HepG2 (cell line): ENCODE data around the gene ZFP36L2. TPM values are rescaled to one million over a fixed set of nuclear protein-coding genes. Genes with fewer than 3 reads are reported as not detected.

Experiments
- CHCHD3 ChIP-seq: sonication (generic); formaldehyde crosslinking; IDR thresholded peaks from 2 replicates; pipeline ENCODE4 v1.8.0; 2022; ENCODE audit warnings: mild to moderate bottlenecking, missing genetic modification reagents, moderate library complexity
- GTF2F1 ChIP-seq: fragments of 150-350 bp; IDR thresholded peaks from 2 replicates; pipeline ENCODE4 v1.6.1; 2014; ENCODE audit warnings: low read length
- HNF4A ChIP-seq: sonication (generic); formaldehyde crosslinking; IDR thresholded peaks from 2 replicates; pipeline ENCODE4 v1.4.0; 2020; ENCODE audit warnings: missing genetic modification reagents
- MXD4 ChIP-seq: IDR thresholded peaks from 2 replicates; pipeline ENCODE4 v1.6.1; 2016; ENCODE audit warnings: mild to moderate bottlenecking, missing biosample characterization, missing genetic modification reagents
- RARG ChIP-seq: sonication (generic); formaldehyde crosslinking; IDR thresholded peaks from 2 replicates; pipeline ENCODE4 v1.4.0; 2020; ENCODE audit warnings: low read depth, mild to moderate bottlenecking, missing genetic modification reagents
- SMAD3 ChIP-seq: sonication (generic); formaldehyde crosslinking; IDR thresholded peaks from 2 replicates; pipeline ENCODE4 v1.4.0; 2020; ENCODE audit warnings: missing genetic modification reagents
- ZNF12 ChIP-seq: sonication (generic); formaldehyde crosslinking; IDR thresholded peaks from 2 replicates; pipeline ENCODE4 v1.5.0; 2020; ENCODE audit warnings: missing genetic modification reagents
- ZNF143 ChIP-seq: sonication (generic); formaldehyde crosslinking; IDR thresholded peaks from 2 replicates; pipeline ENCODE4 v1.4.0; 2020; ENCODE audit warnings: missing genetic modification reagents
- ZNF350 ChIP-seq: sonication (generic); formaldehyde crosslinking; IDR thresholded peaks from 2 replicates; pipeline ENCODE4 v1.4.0; 2020; ENCODE audit warnings: mild to moderate bottlenecking, low read depth, missing genetic modification reagents, borderline replicate concordance
- ZNF644 ChIP-seq: IDR thresholded peaks from 2 replicates; pipeline ENCODE4 v1.6.1; 2016; ENCODE audit warnings: low read depth
- ZNF672 ChIP-seq: sonication (generic); formaldehyde crosslinking; IDR thresholded peaks from 2 replicates; pipeline ENCODE4 v1.8.1; 2022; ENCODE audit warnings: missing genetic modification reagents
- ZNF772 ChIP-seq: sonication (generic); formaldehyde crosslinking; IDR thresholded peaks from 2 replicates; pipeline ENCODE4 v1.5.0; 2020; ENCODE audit warnings: mild to moderate bottlenecking, missing genetic modification reagents
- ZNF850 ChIP-seq: sonication (generic); formaldehyde crosslinking; conservative IDR thresholded peaks from 2 replicates; pipeline ENCODE4 v1.9.0; 2021; ENCODE audit warnings: mild to moderate bottlenecking, missing genetic modification reagents
- polyA plus RNA-seq, 8 experiments: library from polyadenylated mRNA; depleted of rRNA in 3 of 8; stranded (reverse) in 7 of 8; unstranded in 1 of 8; fragments of >200 nt; fragmentation: Illumina TruSeq in 4 of 8; extraction: Trizol in 4 of 8; gene quantifications; 2 replicates each; pipeline versions ENCODE4 v1.2.1 to v1.2.3, GENCODE V29; 2011 to 2016; ENCODE audit warnings: low read depth in 4 of 8, missing spikeins in 1 of 8, mixed read lengths in 1 of 8; ENCODE audit not compliant: insufficient read depth in 1 of 8
- total RNA-seq, 5 experiments: library from RNA; depleted of rRNA; stranded (reverse); fragments of >200 nt; fragmentation: Illumina TruSeq; extraction: Trizol; gene quantifications; 2 replicates each; pipeline ENCODE4 v1.2.3, GENCODE V29; 2016; ENCODE audit warnings: low read depth in 1 of 5
- TF ChIP-seq, protein P1 (sequence below): sonication (generic); formaldehyde crosslinking; IDR thresholded peaks from one replicate; pipeline ENCODE4 v1.5.1; 2020; ENCODE audit warnings: mild to moderate bottlenecking, missing genetic modification reagents; ENCODE audit errors: not compliant biosample characterization
- TF ChIP-seq, protein P2 (sequence below): IDR thresholded peaks from 2 replicates; pipeline ENCODE4 v1.6.1; 2016
- TF ChIP-seq, protein P3 (sequence below): sonication (generic); formaldehyde crosslinking; IDR thresholded peaks from 2 replicates; pipeline ENCODE4 v1.8.0; 2022; ENCODE audit warnings: mild to moderate bottlenecking, missing genetic modification reagents, borderline replicate concordance
- TF ChIP-seq, protein P4 (sequence below): sonication (generic); formaldehyde crosslinking; IDR thresholded peaks from 2 replicates; pipeline ENCODE4 v1.5.1; 2020; ENCODE audit warnings: missing genetic modification reagents, mild to moderate bottlenecking, borderline replicate concordance

The ZFP36L2 gene
- total and polyA plus RNA-seq, 2 of the 13 experiments (the other 11 are each of a cell fraction or from before 2014, with no cell fraction given): 11.2 to 21.8 TPM

DNA sequence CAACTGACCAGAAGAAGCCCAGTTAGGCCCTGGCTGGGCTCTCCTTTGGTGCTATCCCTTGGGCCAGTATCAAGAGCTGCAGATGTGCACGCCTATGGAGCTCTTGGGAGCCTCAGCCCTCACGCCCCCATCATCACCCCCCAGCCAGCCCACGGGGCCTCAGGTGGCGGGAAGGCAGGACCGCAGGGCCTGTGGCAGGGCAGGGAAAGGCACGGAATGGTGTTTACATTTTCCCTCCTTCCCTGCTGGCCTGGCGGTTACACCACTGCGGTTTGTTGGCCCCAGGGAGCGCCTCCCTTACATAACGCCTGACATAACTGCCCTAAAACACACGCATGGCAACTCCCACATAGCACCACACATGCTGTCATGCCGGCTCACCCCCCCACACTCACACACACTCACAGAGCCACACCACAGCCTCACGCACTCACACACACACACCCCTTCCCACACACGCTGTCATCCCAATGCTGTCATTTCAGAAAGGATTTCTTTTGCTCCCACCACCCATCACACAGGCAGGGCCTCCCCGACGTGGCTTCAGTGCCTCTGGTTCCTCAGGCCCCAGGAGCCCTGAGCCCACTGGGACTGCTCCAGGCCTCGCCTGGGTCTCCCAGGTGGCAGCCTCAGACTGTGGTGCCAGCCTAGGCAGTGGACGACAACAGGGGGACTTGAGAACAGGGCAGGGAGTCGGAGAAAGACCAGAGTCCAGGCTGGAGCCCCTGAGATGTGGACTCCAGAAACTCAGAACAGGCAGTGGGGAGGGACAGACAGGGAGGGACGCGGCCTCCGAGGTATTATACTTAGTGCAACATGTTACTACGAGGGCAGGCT lies 15.7 kb downstream of the ZFP36L2 start (continued):
- TF ChIP-seq, protein P1, sequence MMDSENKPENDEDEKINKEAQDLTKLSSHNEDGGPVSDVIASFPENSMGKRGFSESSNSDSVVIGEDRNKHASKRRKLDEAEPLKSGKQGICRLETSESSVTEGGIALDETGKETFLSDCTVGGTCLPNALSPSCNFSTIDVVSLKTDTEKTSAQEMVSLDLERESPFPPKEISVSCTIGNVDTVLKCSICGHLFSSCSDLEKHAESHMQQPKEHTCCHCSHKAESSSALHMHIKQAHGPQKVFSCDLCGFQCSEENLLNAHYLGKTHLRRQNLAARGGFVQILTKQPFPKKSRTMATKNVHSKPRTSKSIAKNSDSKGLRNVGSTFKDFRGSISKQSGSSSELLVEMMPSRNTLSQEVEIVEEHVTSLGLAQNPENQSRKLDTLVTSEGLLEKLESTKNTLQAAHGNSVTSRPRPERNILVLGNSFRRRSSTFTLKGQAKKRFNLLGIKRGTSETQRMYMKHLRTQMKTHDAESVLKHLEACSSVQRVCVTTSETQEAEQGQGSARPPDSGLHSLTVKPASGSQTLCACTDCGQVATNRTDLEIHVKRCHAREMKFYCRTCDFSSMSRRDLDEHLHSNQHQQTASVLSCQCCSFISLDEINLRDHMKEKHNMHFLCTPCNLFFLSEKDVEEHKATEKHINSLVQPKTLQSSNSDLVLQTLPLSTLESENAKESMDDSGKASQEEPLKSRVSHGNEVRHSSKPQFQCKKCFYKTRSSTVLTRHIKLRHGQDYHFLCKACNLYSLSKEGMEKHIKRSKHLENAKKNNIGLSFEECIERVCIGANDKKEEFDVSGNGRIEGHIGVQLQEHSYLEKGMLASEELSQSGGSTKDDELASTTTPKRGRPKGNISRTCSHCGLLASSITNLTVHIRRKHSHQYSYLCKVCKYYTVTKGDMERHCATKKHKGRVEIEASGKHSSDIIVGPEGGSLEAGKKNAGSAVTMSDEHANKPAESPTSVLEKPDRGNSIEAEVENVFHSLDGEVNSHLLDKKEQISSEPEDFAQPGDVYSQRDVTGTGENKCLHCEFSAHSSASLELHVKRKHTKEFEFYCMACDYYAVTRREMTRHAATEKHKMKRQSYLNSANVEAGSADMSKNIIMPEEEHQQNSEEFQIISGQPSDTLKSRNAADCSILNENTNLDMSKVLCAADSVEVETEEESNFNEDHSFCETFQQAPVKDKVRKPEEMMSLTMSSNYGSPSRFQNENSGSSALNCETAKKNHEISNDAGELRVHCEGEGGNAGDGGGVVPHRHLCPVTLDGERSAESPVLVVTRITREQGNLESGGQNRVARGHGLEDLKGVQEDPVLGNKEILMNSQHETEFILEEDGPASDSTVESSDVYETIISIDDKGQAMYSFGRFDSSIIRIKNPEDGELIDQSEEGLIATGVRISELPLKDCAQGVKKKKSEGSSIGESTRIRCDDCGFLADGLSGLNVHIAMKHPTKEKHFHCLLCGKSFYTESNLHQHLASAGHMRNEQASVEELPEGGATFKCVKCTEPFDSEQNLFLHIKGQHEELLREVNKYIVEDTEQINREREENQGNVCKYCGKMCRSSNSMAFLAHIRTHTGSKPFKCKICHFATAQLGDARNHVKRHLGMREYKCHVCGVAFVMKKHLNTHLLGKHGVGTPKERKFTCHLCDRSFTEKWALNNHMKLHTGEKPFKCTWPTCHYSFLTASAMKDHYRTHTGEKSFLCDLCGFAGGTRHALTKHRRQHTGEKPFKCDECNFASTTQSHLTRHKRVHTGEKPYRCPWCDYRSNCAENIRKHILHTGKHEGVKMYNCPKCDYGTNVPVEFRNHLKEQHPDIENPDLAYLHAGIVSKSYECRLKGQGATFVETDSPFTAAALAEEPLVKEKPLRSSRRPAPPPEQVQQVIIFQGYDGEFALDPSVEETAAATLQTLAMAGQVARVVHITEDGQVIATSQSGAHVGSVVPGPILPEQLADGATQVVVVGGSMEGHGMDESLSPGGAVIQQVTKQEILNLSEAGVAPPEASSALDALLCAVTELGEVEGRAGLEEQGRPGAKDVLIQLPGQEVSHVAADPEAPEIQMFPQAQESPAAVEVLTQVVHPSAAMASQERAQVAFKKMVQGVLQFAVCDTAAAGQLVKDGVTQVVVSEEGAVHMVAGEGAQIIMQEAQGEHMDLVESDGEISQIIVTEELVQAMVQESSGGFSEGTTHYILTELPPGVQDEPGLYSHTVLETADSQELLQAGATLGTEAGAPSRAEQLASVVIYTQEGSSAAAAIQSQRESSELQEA: peak; percentile 74
- TF ChIP-seq ZNF350 (peak; percentile 95), ZNF772 (peak; percentile 98), RARG (CRISPR knock-in tag) (no peak), ZNF12 (CRISPR knock-in tag) (peak; percentile 64; the same call in 1 of the 2 replicates), ZNF672 (CRISPR knock-in tag) (no peak), SMAD3 (peak; percentile 68; the same call in 1 of the 2 replicates), GTF2F1 (no peak), ZNF850 (CRISPR knock-in tag) (no peak), MXD4 (CRISPR knock-in tag) (peak; percentile 81; the same call in 1 of the 2 replicates), ZNF143 (CRISPR knock-in tag) (peak; percentile 63; the same call in 1 of the 2 replicates), HNF4A (CRISPR knock-in tag) (peak; percentile 65), ZNF644 (CRISPR knock-in tag) (peak; percentile 47; the same call in 1 of the 2 replicates), CHCHD3 (CRISPR knock-in tag) (peak; percentile 80; the same call in 1 of the 2 replicates)
- TF ChIP-seq, protein P2, sequence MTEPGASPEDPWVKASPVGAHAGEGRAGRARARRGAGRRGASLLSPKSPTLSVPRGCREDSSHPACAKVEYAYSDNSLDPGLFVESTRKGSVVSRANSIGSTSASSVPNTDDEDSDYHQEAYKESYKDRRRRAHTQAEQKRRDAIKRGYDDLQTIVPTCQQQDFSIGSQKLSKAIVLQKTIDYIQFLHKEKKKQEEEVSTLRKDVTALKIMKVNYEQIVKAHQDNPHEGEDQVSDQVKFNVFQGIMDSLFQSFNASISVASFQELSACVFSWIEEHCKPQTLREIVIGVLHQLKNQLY (CRISPR knock-in tag): peak; percentile 43
- TF ChIP-seq, protein P3, sequence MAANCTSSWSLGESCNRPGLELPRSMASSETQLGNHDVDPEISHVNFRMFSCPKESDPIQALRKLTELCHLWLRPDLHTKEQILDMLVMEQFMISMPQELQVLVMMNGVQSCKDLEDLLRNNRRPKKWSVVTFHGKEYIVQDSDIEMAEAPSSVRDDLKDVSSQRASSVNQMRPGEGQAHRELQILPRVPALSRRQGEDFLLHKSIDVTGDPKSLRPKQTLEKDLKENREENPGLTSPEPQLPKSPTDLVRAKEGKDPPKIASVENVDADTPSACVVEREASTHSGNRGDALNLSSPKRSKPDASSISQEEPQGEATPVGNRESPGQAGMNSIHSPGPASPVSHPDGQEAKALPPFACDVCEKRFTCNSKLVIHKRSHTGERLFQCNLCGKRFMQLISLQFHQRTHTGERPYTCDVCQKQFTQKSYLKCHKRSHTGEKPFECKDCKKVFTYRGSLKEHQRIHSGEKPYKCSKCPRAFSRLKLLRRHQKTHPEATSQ (CRISPR knock-in tag): no peak
- TF ChIP-seq, protein P4, sequence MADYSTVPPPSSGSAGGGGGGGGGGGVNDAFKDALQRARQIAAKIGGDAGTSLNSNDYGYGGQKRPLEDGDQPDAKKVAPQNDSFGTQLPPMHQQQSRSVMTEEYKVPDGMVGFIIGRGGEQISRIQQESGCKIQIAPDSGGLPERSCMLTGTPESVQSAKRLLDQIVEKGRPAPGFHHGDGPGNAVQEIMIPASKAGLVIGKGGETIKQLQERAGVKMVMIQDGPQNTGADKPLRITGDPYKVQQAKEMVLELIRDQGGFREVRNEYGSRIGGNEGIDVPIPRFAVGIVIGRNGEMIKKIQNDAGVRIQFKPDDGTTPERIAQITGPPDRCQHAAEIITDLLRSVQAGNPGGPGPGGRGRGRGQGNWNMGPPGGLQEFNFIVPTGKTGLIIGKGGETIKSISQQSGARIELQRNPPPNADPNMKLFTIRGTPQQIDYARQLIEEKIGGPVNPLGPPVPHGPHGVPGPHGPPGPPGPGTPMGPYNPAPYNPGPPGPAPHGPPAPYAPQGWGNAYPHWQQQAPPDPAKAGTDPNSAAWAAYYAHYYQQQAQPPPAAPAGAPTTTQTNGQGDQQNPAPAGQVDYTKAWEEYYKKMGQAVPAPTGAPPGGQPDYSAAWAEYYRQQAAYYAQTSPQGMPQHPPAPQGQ: no peak; the same call in 1 of the 2 replicates
